HEK293T (cell line): ENCODE results near the gene SNX21.

Experiments used
- BHLHE40 ChIP-seq: fragments of 450-650 bp; IDR thresholded peaks from 2 replicates; pipeline ENCODE4 v1.6.1; 2016; ENCODE audit warnings: mild to moderate bottlenecking, moderate library complexity, borderline replicate concordance
- TARDBP ChIP-seq: fragments of 450-650 bp; IDR thresholded peaks from 2 replicates; pipeline ENCODE4 v1.6.1; 2016

DNA sequence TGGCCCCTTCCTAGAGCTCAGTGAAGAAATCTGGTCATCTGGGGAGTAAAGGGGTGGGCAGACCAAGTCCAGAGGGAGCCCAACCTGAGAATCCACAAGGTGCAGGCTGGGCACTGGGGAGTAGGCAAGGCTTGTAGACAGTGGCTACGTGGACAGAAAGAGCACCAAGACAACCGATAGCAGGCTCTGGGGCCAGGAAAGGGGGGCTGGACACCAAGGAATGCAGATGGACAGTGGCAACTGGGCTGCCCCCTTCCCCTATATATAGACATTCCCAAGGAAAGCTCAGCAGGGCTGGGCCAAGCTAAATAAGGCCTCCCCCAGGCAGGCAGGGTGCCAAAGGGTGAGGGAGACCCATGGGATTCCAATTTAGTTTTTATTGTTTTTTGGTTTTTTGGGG is 5.0 kb upstream of the SNX21 start:
- TF ChIP-seq BHLHE40 (no peak), TARDBP (no peak)
